Measurements from ENCODE around the gene PROP1. TPM values are rescaled to one million over a fixed set of nuclear protein-coding genes. Genes with fewer than 3 reads are reported as not detected.

PROP1 gene
- total and polyA plus RNA-seq, 2 experiments from 2014 or later, result not detected

GRCh38 chr5:177987326-177987725 lies 8.7 kb downstream of the PROP1 start:
- Histone ChIP-seq H3F3A (ENCODE audit: insufficient read depth) (no peaks in the 10 kb centered on the region), H2AFZ (no peak overlapping the region), H3K79me2 (ENCODE audit: insufficient read depth) (no peaks in the 10 kb centered on the region), H3K36me3 (ENCODE audit: low read depth) (no peaks in the 10 kb centered on the region), H3K27me3 (replicated peaks; ENCODE audit: insufficient read depth) (peaks cover 57% of the 10 kb centered on the region), H3K4me3 (no peak overlapping the region), H3K9me2 (ENCODE audit: insufficient read depth) (no peaks in the 10 kb centered on the region), H3K9me3 (ENCODE audit: low read depth) (no peaks in the 10 kb centered on the region), H3K9ac (no peak overlapping the region), H4K20me1 (ENCODE audit: insufficient read depth) (no peaks in the 10 kb centered on the region), H3K27ac (no peak overlapping the region), H3K4me2 (ENCODE audit: unreplicated experiment) (no peak overlapping the region), H3K4me1 (ENCODE audit: insufficient read depth) (no peaks in the 10 kb centered on the region)
- DNase-seq, result no peak
- 55 to 56% methylated on average over 9 of the region's 9 CpGs for WGBS, 2 experiments (ENCODE audit: low coverage in 1 of 2, low lambda C conversion rate in 2 of 2, missing lambda C conversion rate in 2 of 2)
- no peak for TF ChIP-seq EZH2phosphoT487 (IDR thresholded peaks at IDR 0.05; ENCODE audit: insufficient read depth, low read depth)
- TF ChIP-seq EZH2 (IDR thresholded peaks at IDR 0.05; ENCODE audit: insufficient read depth, poor library complexity, severe bottlenecking), result no peak
- in situ Hi-C loops (cut with MboI), result no loop called here

GRCh38 chr5:177985430-177986040 lies 10.5 kb downstream of the PROP1 start:
- Histone ChIP-seq H3K9ac (no peak overlapping the region), H3K79me2 (ENCODE audit: insufficient read depth) (no peaks in the 10 kb centered on the region), H3K9me2 (ENCODE audit: insufficient read depth) (no peaks in the 10 kb centered on the region), H3K36me3 (ENCODE audit: low read depth) (no peaks in the 10 kb centered on the region), H3K4me1 (ENCODE audit: insufficient read depth) (no peaks in the 10 kb centered on the region), H3K4me3 (no peak overlapping the region), H3K9me3 (ENCODE audit: low read depth) (no peaks in the 10 kb centered on the region), H4K20me1 (ENCODE audit: insufficient read depth) (no peaks in the 10 kb centered on the region), H3F3A (ENCODE audit: insufficient read depth) (no peaks in the 10 kb centered on the region), H3K27me3 (replicated peaks; ENCODE audit: insufficient read depth) (peaks cover 50% of the 10 kb centered on the region), H2AFZ (peak overlapping the region; percentile 23; the same call in 1 of the 2 replicates), H3K4me2 (ENCODE audit: unreplicated experiment) (no peak overlapping the region), H3K27ac (no peak overlapping the region)
- in situ Hi-C loops (cut with MboI), result no loop called here
- 17 to 19% methylated on average over 29 to 32 of the region's 50 CpGs for WGBS, 2 experiments (ENCODE audit: low coverage in 1 of 2, low lambda C conversion rate in 2 of 2, missing lambda C conversion rate in 2 of 2)
- TF ChIP-seq EZH2 (IDR thresholded peaks at IDR 0.05; ENCODE audit: insufficient read depth, poor library complexity, severe bottlenecking) (no peak), EZH2phosphoT487 (IDR thresholded peaks at IDR 0.05; ENCODE audit: insufficient read depth, low read depth) (no peak)
- DNase-seq, result no peak

GRCh38 chr5:177984584-177985206 lies 11.3 kb downstream of the PROP1 start:
- Histone ChIP-seq H3K36me3 (ENCODE audit: low read depth) (no peaks in the 10 kb centered on the region), H3K79me2 (ENCODE audit: insufficient read depth) (no peaks in the 10 kb centered on the region), H3K9me2 (ENCODE audit: insufficient read depth) (no peaks in the 10 kb centered on the region), H3K9ac (no peak overlapping the region), H3K27ac (no peak overlapping the region), H3F3A (ENCODE audit: insufficient read depth) (no peaks in the 10 kb centered on the region), H3K4me2 (ENCODE audit: unreplicated experiment) (peak overlapping the region; percentile 39), H3K4me1 (ENCODE audit: insufficient read depth) (no peaks in the 10 kb centered on the region), H3K9me3 (ENCODE audit: low read depth) (no peaks in the 10 kb centered on the region), H3K27me3 (replicated peaks; ENCODE audit: insufficient read depth) (peaks cover 50% of the 10 kb centered on the region), H3K4me3 (peak overlapping the region; percentile 25; the same call in 1 of the 2 replicates), H4K20me1 (ENCODE audit: insufficient read depth) (no peaks in the 10 kb centered on the region), H2AFZ (peak overlapping the region; percentile 23; the same call in 1 of the 2 replicates)
- in situ Hi-C loops (cut with MboI), result no loop called here
- 5 to 6% methylated on average over 35 to 43 of the region's 47 CpGs for WGBS, 2 experiments (ENCODE audit: low coverage in 1 of 2, low lambda C conversion rate in 2 of 2, missing lambda C conversion rate in 2 of 2)
- peak; percentile 32 for TF ChIP-seq EZH2 (IDR thresholded peaks at IDR 0.05; ENCODE audit: insufficient read depth, poor library complexity, severe bottlenecking)
- no peak for TF ChIP-seq EZH2phosphoT487 (IDR thresholded peaks at IDR 0.05; ENCODE audit: insufficient read depth, low read depth)
- peak; percentile 18 for DNase-seq

- Histone ChIP-seq H4K20me1 (ENCODE audit: insufficient read depth) (no peaks in the 10 kb centered on the region), H3F3A (ENCODE audit: insufficient read depth) (no peaks in the 10 kb centered on the region), H3K9me3 (ENCODE audit: low read depth) (no peaks in the 10 kb centered on the region), H3K4me1 (ENCODE audit: insufficient read depth) (no peaks in the 10 kb centered on the region), H3K27me3 (replicated peaks; ENCODE audit: insufficient read depth) (peaks cover 46% of the 10 kb centered on the region), H2AFZ (peak overlapping the region; percentile 23; the same call in 1 of the 2 replicates), H3K4me3 (no peak overlapping the region), H3K27ac (no peak overlapping the region), H3K79me2 (ENCODE audit: insufficient read depth) (no peaks in the 10 kb centered on the region), H3K9me2 (ENCODE audit: insufficient read depth) (no peaks in the 10 kb centered on the region), H3K9ac (no peak overlapping the region), H3K36me3 (ENCODE audit: low read depth) (no peaks in the 10 kb centered on the region), H3K4me2 (ENCODE audit: unreplicated experiment) (no peak overlapping the region)
- 17 to 22% methylated on average over 37 to 39 of the region's 46 CpGs for WGBS, 2 experiments (ENCODE audit: low coverage in 1 of 2, low lambda C conversion rate in 2 of 2, missing lambda C conversion rate in 2 of 2)
- in situ Hi-C loops (cut with MboI), result no loop called here
- DNase-seq, result no peak
- TF ChIP-seq EZH2phosphoT487 (IDR thresholded peaks at IDR 0.05; ENCODE audit: insufficient read depth, low read depth) (no peak), EZH2 (IDR thresholded peaks at IDR 0.05; ENCODE audit: insufficient read depth, poor library complexity, severe bottlenecking) (no peak)
Measured at GRCh38 chr5:177983763-177984583, 12.1 kb downstream of the PROP1 start.

Measured in GM23248 (cell line).